ENCODE results near the gene HNRNPR. TPM values are rescaled to one million over a fixed set of nuclear protein-coding genes. Genes with fewer than 3 reads are reported as not detected.

HNRNPR gene
- total and polyA plus RNA-seq, 9 of the 15 experiments (the other 6 are each of a cell fraction or from before 2014, with no cell fraction given) = 80.9 to 372 (median 301) TPM

GRCh38 chr1:23367791-23368561 lies 23.9 kb upstream of the HNRNPR start (continued):
- peak; percentile 25; the same call in 1 of the 2 replicates for TF ChIP-seq TRIM25 (IDR thresholded peaks at IDR 0.05; ENCODE audit: borderline replicate concordance)
- peak; percentile 28; the same call in 1 of the 2 replicates for TF ChIP-seq KLF1 (tag; IDR thresholded peaks at IDR 0.05)
- TF ChIP-seq ZBTB8A (IDR thresholded peaks at IDR 0.05; ENCODE audit: partially characterized antibody) = no peak
- TF ChIP-seq, protein P1, sequence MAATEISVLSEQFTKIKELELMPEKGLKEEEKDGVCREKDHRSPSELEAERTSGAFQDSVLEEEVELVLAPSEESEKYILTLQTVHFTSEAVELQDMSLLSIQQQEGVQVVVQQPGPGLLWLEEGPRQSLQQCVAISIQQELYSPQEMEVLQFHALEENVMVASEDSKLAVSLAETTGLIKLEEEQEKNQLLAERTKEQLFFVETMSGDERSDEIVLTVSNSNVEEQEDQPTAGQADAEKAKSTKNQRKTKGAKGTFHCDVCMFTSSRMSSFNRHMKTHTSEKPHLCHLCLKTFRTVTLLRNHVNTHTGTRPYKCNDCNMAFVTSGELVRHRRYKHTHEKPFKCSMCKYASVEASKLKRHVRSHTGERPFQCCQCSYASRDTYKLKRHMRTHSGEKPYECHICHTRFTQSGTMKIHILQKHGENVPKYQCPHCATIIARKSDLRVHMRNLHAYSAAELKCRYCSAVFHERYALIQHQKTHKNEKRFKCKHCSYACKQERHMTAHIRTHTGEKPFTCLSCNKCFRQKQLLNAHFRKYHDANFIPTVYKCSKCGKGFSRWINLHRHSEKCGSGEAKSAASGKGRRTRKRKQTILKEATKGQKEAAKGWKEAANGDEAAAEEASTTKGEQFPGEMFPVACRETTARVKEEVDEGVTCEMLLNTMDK (IDR thresholded peaks at IDR 0.05; ENCODE audit: borderline replicate concordance, insufficient read depth, low read depth, low read length, poor library complexity, severe bottlenecking) = peak; percentile 5
- TF ChIP-seq, protein P2, sequence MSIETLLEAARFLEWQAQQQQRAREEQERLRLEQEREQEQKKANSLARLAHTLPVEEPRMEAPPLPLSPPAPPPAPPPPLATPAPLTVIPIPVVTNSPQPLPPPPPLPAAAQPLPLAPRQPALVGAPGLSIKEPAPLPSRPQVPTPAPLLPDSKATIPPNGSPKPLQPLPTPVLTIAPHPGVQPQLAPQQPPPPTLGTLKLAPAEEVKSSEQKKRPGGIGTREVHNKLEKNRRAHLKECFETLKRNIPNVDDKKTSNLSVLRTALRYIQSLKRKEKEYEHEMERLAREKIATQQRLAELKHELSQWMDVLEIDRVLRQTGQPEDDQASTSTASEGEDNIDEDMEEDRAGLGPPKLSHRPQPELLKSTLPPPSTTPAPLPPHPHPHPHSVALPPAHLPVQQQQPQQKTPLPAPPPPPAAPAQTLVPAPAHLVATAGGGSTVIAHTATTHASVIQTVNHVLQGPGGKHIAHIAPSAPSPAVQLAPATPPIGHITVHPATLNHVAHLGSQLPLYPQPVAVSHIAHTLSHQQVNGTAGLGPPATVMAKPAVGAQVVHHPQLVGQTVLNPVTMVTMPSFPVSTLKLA (conservative IDR thresholded peaks at IDR 0.05) = peak in 1 of 2 experiments; percentile 11; a peak in 3 of 4 replicates
- TF ChIP-seq GTF2E2 (tag; IDR thresholded peaks at IDR 0.05) = 0 out of 2 replicates have a peak, but pooled peaks have one; percentile 4
- no peak for TF ChIP-seq ZNF639 (CRISPR knock-in tag; conservative IDR thresholded peaks at IDR 0.05 in 1 of 2, IDR thresholded peaks at IDR 0.05 in 1 of 2)
- no peak for TF ChIP-seq ZNF785 (CRISPR knock-in tag; IDR thresholded peaks at IDR 0.05)
- TF ChIP-seq EHMT2 (IDR thresholded peaks at IDR 0.05) = no peak

All from K562 (cell line).